Neural cell (in vitro differentiated cells): ENCODE data around the gene MRC1.

ENCODE experiments used
- CTCF ChIP-seq: fragments of 450-650 bp; IDR thresholded peaks from 2 replicates; pipeline ENCODE4 v1.5.1; 2014; ENCODE audit warnings: antibody characterized with exemption, mild to moderate bottlenecking, moderate library complexity; ENCODE audit not compliant: poor library complexity, severe bottlenecking
- POLR2AphosphoS5 ChIP-seq: IDR thresholded peaks from 2 replicates; pipeline ENCODE4 v1.6.1; 2012
- SMC3 ChIP-seq: fragments of 450-650 bp; conservative IDR thresholded peaks from 2 replicates; pipeline ENCODE4 v1.6.1; 2014; ENCODE audit warnings: antibody characterized with exemption, mild to moderate bottlenecking, moderate library complexity; ENCODE audit not compliant: poor library complexity
- TAF1 ChIP-seq: IDR thresholded peaks from 2 replicates; pipeline ENCODE4 v1.6.1; 2012; ENCODE audit warnings: low read depth

DNA sequence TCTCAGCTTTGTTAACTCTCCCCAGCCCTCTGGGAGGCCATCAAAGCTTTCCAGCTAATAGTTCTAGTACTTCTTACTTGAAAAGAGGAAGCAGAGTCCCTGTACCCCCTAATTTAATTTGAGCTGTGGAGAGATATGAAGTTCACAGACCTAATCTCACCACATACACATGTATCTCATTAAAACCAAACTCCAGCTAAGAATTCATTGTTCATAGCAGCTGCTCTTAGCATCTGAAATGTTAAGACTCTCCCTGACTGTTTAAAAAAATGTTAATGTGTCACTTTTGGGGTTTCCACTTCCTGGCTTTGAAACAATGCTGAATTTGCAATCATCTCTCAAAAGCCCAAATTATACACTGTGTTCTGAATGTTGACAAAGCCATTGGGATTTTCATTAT lies 16.2 kb upstream of the MRC1 start:
- TF ChIP-seq POLR2AphosphoS5 (no peak), CTCF (no peak), TAF1 (no peak), SMC3 (no peak)
